ENCODE results near the gene RFX7.
"Not testable (repeated sequence)": the region's sequence is repeated elsewhere in the genome, so short reads cannot be mapped to it uniquely, and the experiment has no call there.

Gene RFX7

DNA sequence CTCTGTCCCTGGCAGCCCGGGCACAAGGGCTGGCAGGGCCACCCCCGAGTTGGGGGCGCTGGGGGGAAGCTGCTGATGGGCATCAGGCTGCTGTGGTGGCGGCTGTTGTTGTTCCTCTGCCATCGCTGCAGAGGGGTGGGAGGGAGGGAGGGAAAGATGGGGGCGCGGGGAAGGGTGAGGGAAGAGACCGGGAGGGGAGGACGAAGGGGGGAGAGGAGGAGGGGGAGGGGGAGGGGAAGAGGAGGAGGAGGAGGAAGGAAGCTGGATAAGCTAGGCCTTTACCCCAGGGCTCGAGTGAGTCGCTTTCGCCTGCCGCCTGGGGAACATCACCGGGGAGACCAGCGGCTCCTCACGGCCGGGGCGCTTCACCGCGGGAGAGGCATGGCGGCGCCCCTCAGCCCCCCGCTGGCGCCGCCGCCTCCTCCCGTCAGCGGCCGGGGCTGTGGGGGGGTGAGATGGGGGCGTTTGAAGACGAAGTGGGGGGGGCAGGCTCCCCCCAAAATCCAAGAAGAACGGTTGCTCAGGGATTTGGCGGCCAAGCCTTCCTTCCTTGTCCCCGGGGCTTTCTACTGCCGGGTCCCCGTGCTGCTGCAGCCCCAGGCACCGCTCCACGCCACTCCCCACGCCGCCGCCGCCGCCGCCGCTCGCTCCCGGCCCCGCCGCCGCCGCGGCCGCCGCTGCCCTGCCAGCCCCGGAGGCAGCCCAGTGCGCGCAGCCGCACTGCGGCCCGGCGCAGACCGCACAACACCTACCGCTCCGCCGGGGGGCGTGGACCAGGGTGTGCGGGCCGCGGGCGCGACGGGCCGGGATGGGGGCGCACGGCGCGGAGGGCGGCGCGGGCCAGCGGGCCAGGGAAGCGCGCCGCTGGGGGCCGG is at the start of gene RFX7:
TSS of gene RFX7 (minus strand) at position 717 of the 875 bp plus-strand sequence. CDS start at position 123, 594 bp downstream.
- peak within 1 kb of the TSS; percentile 90 for H3K27ac ChIP-seq
- DNase-seq (ENCODE audit: low read depth, low spot score): no peak

DNA sequence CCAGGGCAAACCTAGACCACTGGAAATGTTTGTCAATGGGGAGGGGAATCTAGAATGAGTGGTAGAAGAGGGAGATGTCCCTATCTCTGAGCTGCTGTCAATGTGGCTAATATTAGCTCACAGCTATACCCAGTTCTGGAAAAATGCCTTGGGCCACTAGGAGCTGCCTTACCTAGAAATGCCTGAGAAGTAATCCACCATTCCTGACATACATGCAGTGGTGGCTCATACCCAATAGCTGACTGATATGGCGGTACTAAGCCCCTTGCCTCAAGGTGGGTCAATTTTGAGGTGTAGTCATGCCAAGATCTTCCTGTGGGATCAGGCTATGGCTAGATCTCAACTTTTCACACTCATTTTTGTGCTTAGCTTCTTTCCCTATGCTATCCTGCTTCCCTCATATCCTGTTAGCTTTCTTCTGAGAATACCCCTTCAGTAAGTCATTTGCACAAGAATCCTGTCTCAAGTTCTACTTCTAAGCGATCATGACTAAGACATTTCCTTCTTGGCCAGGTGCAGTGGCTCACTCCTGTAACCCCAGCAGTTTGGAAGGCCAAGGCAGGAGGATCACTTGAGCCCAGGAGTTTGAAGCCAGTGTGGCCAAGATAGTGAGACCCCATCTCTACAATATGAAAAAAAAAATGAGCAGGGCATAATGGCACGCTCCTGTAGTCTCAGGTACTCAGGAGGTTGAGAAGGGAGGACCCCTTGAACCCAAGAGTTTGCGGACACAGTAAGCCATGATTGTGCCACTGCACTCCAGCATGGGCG is 49.1 kb upstream of the RFX7 start:
- no peak for DNase-seq (ENCODE audit: low read depth, low spot score)
- H3K27ac ChIP-seq: no peak overlapping the region

DNA sequence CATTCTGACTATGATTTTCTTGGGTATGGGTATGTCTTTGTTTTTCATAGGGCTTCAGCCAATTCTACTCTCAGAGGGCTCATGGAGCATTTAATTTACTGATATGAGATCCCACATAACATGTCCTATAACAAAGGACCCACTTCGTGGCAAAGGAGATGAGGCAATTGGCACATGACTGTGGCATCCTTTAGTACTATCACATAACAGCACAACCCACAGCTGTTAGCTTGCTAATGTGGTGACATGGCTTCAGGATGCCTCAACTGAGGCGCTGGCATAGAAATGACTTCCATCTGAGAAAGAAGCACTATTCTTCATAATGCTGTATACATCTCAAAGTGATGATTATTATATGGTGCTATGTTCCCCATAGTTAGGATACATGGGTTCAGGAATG is 48.1 kb upstream of the RFX7 start:
- DNase-seq (ENCODE audit: low read depth, low spot score): no peak

DNA sequence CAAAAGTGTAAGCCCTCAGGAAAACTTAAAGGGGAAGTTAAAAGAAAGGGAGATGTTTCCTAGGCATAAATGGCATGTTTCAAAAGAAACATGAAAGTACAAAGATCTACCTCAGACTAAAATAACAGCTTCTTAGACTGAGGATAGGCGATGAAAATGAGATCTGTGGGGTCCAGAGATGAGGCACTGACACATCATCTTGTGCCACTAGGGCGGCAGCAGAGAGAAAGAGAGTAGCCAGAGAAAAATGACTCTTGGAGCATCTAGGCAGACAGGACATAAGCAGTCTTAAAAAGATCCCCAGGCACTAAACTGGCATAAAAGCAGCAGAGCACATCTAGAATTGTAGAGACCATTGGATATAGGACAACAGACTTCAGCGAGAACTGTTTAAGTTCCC is 42.5 kb upstream of the RFX7 start:
- DNase-seq (ENCODE audit: low read depth, low spot score): no peak

More for the DNA sequence above, 48.1 kb upstream of the RFX7 start:
- H3K27ac ChIP-seq: no peak overlapping the region

DNA sequence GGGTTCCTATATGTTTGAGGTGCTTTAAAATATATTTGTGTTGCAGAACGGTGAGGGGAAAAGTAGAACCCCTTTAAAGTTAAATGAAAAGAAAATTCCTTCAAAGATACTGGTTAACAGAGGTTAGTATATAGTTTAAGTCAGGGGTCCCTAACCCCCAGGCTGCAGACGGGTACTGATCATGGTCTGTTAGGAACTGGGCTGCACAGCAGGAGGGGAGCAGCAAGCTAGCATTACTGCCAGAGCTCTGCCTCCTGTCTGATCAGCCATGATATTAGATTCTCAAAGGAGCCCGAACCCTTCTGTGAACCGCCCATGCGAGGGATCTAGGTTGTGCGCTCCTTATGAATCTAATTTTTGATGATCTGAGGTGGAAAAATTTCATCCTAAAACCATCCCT is 37.5 kb upstream of the RFX7 start:
- no peak overlapping the region for H3K27ac ChIP-seq
- no peak for DNase-seq (ENCODE audit: low read depth, low spot score)

More for the DNA sequence above, 42.5 kb upstream of the RFX7 start:
- no peak overlapping the region for H3K27ac ChIP-seq

DNA sequence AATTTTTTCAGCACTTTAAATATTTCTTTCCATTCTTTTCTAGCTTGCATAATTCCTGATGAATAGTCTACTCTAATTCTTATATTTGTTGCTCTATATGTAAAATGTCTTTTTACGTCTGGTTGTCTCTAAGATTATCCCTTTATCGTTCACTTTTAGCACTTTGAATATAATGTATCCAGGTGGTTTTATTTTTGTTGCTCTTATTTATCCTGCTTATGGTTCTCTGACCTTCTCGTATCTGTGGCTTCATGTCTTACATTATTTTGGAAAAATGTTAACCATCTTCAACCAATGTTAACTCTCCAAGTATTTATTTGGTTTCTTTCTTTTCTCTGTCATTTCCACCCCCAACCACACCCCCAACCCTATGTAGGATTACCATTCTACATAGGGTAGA is 30.0 kb upstream of the RFX7 start:
- H3K27ac ChIP-seq: no peak overlapping the region
- no peak for DNase-seq (ENCODE audit: low read depth, low spot score)

DNA sequence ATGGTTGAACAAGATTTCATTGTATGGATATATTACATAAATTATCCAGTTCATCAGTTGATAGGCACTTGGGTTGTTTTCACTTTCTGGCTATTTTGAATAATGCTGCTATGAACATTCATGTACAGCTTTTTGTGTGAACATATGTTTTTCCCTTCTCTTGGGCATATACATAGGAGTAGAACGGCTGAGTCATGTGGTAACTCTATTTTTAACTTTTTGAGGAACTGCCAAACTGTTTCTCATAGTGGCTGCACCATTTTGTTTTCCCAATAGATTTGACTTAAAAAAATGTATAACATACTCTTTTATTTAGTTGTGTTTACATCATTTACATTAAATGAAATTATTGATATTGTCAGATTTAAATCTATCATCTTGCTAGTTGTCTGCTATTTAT is 28.8 kb upstream of the RFX7 start:
- no peak for DNase-seq (ENCODE audit: low read depth, low spot score)
- H3K27ac ChIP-seq: no peak overlapping the region

DNA sequence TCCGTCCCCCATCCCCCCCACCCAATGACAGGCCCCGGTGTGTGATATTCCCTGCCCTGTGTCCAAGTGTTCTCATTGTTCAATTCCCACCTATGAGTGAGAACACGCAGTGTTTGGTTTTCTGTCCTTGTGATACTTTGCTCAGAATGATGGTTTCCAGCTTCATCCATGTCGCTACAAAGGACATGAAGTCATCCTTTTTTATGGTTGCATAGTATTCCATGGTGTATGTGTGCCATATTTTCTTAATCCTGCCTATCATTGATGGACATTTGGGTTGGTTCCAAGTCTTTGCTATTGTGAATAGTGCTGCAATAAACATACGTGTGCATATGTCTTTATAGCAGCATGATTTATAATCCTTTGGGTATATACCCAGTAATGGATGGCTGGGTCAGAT is 22.8 kb upstream of the RFX7 start:
- H3K27ac ChIP-seq; DNase-seq (ENCODE audit: low read depth, low spot score): not testable (repeated sequence)

DNA sequence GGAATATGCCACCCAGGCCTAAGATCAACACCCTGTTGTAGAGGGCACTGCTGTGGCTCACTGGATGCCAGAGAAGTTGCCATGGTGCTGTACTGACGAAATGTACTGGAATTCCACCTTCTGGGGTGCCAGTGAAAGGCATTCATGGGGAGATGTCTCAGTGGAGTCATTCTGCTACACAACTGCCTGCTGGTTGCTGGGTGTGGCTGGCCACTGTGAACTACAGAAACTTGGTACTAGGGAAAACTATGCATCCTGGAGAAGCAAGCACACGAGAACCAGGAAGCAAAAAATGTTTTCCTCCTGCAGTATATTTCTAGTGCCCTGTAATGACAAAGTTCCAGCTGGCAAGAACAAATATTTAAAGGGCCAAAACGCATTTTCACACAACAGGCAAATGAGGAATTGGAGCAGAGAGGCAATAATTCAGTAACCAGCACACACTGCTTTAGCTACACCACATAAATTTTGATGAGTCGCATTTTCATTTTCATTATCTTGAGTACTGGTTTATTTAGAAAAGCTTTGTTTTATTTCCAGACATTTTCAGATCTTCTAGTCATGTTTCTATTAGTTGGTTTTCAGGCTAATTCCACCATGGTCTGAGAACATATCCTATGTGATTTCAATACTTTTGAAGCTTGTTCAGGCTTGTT is 18.3 kb upstream of the RFX7 start:
- no peak overlapping the region for H3K27ac ChIP-seq
- DNase-seq (ENCODE audit: low read depth, low spot score): no peak

DNA sequence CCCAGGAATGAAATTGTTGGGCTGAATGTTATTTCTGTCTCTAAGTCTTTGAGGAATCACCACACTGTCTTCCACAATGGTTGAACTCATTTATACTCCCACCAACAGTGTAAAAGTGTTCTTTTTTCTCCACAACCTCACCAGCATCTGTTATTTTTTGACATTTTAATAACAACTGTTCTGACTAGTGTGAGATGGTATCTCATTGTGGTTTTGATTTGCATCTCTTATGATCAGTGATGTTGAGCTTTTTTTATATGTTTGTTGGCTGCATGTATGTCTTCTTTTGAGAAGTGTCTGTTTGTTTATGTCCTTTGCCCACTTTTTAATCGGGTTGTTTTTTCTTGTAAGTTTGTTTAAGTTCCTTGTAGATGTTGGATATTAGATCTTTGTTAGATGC is 13.6 kb upstream of the RFX7 start:
- H3K27ac ChIP-seq: not testable (repeated sequence)

DNA sequence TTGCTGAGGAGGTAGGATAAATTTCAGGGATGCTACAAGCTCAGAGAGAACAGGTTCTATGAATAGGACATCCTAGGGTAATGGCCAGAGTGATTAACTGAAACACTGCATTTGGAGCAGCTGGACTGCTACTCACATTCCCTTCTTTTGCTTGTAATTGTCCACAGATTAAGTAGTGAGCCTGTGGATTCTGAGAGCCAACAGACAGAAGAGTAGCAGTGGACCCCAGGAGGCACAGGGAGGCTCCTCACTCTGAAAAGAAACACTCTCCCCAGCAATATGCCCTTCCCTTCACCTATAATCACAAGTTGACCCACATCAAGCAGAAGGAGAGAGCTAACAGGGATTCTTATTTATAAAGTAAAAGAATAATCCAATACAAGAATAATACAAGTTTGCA is 10.6 kb upstream of the RFX7 start:
- H3K27ac ChIP-seq: no peak overlapping the region
- DNase-seq (ENCODE audit: low read depth, low spot score): no peak

More for the DNA sequence above, 13.6 kb upstream of the RFX7 start:
- not testable (repeated sequence) for DNase-seq (ENCODE audit: low read depth, low spot score)

DNA sequence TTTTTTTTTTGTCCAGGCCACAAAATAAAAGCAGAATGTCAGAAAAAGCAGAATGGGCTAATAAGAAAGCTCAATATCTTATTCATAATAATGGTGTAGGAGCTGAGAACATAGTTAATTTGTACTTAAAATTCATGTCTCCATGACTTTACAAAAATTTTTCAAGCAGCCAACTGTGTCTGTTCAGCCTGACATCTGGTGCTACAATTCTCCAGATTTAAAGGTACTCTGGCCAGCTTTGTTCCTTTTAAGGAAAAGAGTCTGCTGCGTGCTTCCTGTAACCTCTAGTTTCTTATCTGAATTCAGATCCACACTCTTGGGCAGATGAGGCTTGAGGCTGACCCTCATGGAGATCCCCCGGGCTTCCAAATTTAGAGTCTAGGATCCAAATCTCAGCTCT is 8.7 kb upstream of the RFX7 start:
- DNase-seq (ENCODE audit: low read depth, low spot score): no peak
- no peak overlapping the region for H3K27ac ChIP-seq

DNA sequence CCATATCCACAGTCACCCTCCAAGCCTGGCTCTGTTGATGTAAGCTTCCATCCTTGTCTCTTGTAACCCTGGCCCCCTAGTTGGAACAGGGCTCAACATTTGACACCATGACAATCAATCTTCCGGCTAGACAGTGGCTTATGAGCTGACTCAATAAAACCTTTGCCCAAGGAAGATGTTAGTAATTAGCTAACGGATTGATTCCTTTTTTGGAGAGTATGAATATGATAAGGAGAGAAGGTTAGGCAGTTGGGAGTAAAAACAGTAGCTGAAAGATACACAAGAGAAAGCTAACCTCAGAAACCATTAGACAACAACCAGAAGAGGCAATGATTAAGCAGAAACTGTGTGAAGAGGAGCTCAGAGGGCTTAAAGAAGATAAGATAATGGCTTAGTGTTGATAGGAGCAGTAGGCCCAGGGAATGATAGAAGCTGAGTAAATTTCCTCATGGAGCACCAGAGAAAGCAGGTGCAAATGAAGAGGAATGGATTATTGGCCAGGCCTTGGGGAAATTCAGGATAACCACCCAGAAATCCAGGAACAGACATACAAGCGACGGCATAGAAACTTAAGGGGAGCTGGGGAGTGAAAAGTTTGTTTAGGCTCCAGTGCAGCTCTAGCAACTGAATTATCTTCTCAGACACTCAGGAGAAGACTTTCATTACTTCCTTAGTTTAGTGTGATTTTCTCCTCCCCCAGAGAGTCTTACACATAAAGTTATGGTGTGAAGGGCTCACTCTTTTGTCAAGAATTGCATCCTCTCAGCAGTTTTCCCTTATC is 7.8 kb upstream of the RFX7 start:
- no peak overlapping the region for H3K27ac ChIP-seq
- DNase-seq (ENCODE audit: low read depth, low spot score): no peak

DNA sequence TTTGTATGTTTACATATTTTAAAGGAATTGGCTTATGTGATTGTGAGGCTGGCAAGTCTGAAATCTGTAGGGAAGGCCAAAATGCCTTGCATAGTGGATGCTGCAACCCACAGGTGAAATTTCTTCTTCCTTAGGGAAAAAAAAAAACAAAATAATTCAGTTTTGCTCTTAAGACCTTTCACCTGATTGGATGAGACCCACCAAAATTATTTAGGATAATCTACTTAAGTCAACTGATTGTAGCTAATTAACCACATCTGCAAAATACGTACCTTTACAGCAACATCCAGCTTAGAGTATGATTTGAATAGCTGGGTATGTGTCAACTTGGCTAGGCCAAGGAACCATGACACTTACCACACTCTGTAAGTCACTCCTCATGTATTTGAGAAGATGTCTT is 6.9 kb upstream of the RFX7 start:
- no peak overlapping the region for H3K27ac ChIP-seq
- DNase-seq (ENCODE audit: low read depth, low spot score): no peak

DNA sequence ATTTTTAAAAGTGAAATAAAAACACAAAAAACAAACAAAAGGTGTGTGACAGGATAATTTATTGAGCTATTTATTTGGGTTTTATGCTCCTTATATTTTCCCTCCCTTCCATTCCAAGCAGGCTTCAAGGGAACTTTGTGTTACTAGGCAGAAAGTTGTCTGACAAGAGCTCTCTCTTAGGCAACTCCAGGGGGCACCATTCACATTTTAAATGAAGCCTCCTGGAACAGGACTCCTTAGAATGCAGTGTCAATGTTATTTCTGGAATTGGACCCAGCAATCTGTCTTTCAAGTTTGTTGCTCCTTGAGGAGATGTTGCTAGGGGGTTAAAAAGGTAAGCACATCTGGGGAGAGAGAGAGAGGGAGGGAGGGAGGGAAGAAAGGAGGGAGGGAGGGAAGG is 5.4 kb upstream of the RFX7 start:
- DNase-seq (ENCODE audit: low read depth, low spot score): no peak
- H3K27ac ChIP-seq: no peak overlapping the region

DNA sequence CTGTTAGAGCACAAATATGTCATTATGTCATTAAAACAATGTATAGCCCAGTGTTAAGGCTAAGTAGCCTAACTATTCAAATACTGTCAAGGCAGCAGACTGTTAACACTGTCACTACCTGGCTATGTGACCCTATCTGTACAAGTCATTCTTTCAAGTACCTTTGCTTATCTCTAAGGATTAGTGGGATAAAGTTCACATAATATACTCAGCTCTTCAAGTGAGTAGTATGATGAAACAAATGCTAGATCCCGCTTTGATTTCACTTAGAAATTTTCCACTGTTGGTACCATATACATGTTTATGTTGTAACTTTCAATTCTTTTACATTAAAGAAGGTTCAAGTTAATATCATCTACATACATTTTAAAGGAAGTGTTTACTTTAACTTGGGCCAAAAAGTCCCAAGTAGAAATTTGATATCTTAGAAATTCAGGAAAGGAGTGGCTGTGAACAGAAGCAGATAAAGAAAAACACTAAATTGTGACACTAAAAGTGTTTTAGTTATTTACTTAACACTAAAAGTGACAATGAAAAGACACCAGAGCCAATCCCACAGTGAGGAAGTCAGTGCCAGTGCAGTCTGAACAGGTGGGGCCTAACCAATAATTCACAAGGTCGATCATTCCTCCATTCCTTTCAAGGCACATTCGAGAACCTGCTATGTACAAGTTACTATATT is 4.8 kb upstream of the RFX7 start:
- no peak overlapping the region for H3K27ac ChIP-seq
- DNase-seq (ENCODE audit: low read depth, low spot score): no peak

DNA sequence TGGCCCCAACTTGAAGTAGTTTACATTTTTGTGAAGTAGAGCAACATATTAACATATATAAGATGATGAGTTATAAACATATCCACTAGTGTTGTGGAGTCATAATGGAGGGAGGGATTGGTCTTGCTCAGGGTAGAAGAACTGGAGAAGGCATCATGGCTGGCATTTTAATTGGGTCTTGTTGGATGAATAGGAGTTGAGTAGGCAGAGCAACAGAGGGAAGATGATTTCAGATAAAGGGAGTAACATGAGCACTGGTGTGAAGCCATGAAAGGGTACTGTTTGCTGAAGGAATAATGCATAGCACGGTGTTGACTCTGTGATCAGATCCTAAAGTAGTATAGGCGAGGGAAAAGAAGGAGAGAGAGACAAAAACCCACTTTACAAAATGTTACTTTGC is 3.6 kb upstream of the RFX7 start:
- H3K27ac ChIP-seq: no peak overlapping the region
- no peak for DNase-seq (ENCODE audit: low read depth, low spot score)

DNA sequence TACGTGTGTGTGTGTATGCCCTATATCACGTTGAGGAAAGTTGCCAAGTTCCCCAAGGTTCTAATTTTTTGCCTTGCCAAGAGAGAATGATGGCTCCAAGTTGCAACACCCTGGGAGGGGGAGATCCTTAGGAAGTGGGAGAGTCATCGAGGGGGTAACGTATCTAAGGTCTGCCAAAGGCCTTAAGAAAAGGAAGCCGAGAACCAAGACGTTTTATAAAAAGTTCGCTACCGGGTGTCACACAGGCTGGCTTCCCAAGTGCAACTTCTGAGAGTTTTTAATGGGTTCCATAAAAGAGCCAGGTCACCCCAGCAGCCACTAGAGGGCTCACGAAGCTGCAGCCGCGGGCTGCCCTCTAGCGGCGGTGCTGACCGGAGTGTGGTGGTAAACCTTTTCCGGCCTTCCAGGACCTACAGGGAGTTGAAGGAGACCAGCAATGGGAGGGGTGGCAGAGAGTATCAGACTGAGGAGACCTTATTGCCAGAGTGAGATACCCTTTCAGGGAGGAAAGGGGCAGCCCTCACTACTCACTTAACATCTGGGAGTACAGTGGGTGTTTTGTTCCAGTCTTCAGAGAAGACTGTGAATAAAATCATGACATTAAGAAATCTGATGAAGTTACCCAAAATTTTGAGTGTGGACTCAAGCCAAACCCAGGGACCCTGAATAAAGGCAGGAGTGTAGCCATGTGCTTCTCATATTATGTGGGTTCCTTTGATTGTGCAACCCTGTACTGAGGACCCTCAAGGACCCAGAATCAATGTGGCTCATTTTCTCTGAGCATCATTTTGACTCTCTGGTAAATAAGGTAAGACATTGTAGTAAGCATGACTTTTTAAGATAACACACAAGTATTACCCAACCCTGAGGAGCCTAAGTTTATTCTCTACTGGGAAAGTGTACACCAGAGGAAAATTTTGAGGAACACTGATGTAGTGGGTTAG is 2.5 kb upstream of the RFX7 start:
- H3K27ac ChIP-seq: peak overlapping the region; percentile 90

More for the DNA sequence above, 2.5 kb upstream of the RFX7 start:
- no peak for DNase-seq (ENCODE audit: low read depth, low spot score)

All from epithelial cell of prostate (primary cell).